ENCODE data around the gene AOX1.
"Not testable (repeated sequence)": the region's sequence is repeated elsewhere in the genome, so short reads cannot be mapped to it uniquely, and the experiment has no call there.

The AOX1 gene

GRCh38 chr2:200670313-200670712, 84.5 kb downstream of the AOX1 start:
- DNase-seq, result no peak

- no peak for DNase-seq
Measured at GRCh38 chr2:200670751-200671150, 84.9 kb downstream of the AOX1 start.

GRCh38 chr2:200673191-200673590, 87.4 kb downstream of the AOX1 start:
- no peak for DNase-seq

GRCh38 chr2:200674837-200675236, 89.0 kb downstream of the AOX1 start:
- no peak for DNase-seq

- no peak for DNase-seq
Measured at GRCh38 chr2:200677171-200677570, 91.4 kb downstream of the AOX1 start.

GRCh38 chr2:200677721-200678532, 92.1 kb downstream of the AOX1 start:
- no peak for DNase-seq

GRCh38 chr2:200679127-200679526, 93.3 kb downstream of the AOX1 start:
- DNase-seq, result no peak

GRCh38 chr2:200679535-200679934, 93.7 kb downstream of the AOX1 start:
- DNase-seq, result no peak

GRCh38 chr2:200681697-200682096, 95.9 kb downstream of the AOX1 start:
- no peak for DNase-seq

GRCh38 chr2:200682407-200682806, 96.6 kb downstream of the AOX1 start:
- not testable (repeated sequence) for DNase-seq

GRCh38 chr2:200687922-200688920, 102.4 kb downstream of the AOX1 start:
- no peak for DNase-seq

- DNase-seq, result no peak
Measured at GRCh38 chr2:200689115-200689514, 103.3 kb downstream of the AOX1 start.

- DNase-seq, result no peak
Measured at GRCh38 chr2:200693836-200694470, 108.1 kb downstream of the AOX1 start.

GRCh38 chr2:200695191-200695590, 109.4 kb downstream of the AOX1 start:
- no peak for DNase-seq

- no peak for DNase-seq
Measured at GRCh38 chr2:200695601-200696000, 109.8 kb downstream of the AOX1 start.

GRCh38 chr2:200698217-200698616, 112.4 kb downstream of the AOX1 start:
- DNase-seq, result no peak

GRCh38 chr2:200699310-200699709, 113.5 kb downstream of the AOX1 start:
- DNase-seq, result no peak

GRCh38 chr2:200700856-200701255, 115.0 kb downstream of the AOX1 start:
- DNase-seq, result no peak

GRCh38 chr2:200702044-200702443, 116.2 kb downstream of the AOX1 start:
- DNase-seq, result no peak

GRCh38 chr2:200702646-200703118, 116.9 kb downstream of the AOX1 start:
- no peak for DNase-seq

GRCh38 chr2:200703127-200703925, 117.5 kb downstream of the AOX1 start:
- peak; percentile 17 for DNase-seq

Measured in DMS153 (cell line).